G401 (cell line): ENCODE results near the gene ASAP2. TPM values are rescaled to one million over a fixed set of nuclear protein-coding genes. Genes with fewer than 3 reads are reported as not detected.

Source experiments
- DNase-seq: peaks from one replicate; pipeline ENCODE4 v3.0.0-alpha.2; 2015; ENCODE audit warnings: low spot score
- in situ Hi-C: cut with HindIII; loops from 2 replicates; pipeline ENCODE4 v1.10.0; 2016; ENCODE audit warnings: low sequenced_read_pairs, mixed read lengths
- total RNA-seq: library from RNA; depleted of rRNA; stranded (reverse); fragments of >200 nt; shearing (Covaris generic); gene quantifications from 2 replicates; pipeline ENCODE4 v1.2.3, GENCODE V29; 2014

Gene ASAP2
- total RNA-seq, 1 experiment from 2014 or later, result 7.1 TPM

- in situ Hi-C loops, result no loop called here
- DNase-seq, result no peak
These were observed 122.9 kb downstream of the ASAP2 start for GRCh38 chr2:9329497-9329896.

GRCh38 chr2:9330612-9331270 is 124.1 kb downstream of the ASAP2 start:
- DNase-seq, result no peak
- in situ Hi-C loops, result no loop called here

- in situ Hi-C loops, result no loop called here
- DNase-seq, result no peak
These were observed 125.1 kb downstream of the ASAP2 start for GRCh38 chr2:9331704-9332103.

- in situ Hi-C loops, result no loop called here
- DNase-seq, result peak; percentile 72
These were observed 125.7 kb downstream of the ASAP2 start for GRCh38 chr2:9332136-9332852.

- DNase-seq, result no peak
- in situ Hi-C loops, result no loop called here
These were observed 126.2 kb downstream of the ASAP2 start for GRCh38 chr2:9332853-9333245.

GRCh38 chr2:9333591-9334171 is 127.1 kb downstream of the ASAP2 start:
- in situ Hi-C loops, result no loop called here

GRCh38 chr2:9334761-9335160 is 128.1 kb downstream of the ASAP2 start:
- DNase-seq, result no peak
- in situ Hi-C loops, result no loop called here

More at GRCh38 chr2:9333591-9334171, 127.1 kb downstream of the ASAP2 start:
- peak; percentile 64 for DNase-seq

- no peak for DNase-seq
- in situ Hi-C loops, result no loop called here
These were observed 128.8 kb downstream of the ASAP2 start for GRCh38 chr2:9335322-9335832.

GRCh38 chr2:9336241-9336575 is 129.6 kb downstream of the ASAP2 start:
- DNase-seq, result peak; percentile 52
- in situ Hi-C loops, result no loop called here

GRCh38 chr2:9336576-9337314 is 130.1 kb downstream of the ASAP2 start:
- DNase-seq, result peak; percentile 65
- in situ Hi-C loops, result no loop called here

- in situ Hi-C loops, result no loop called here
- peak; percentile 34 for DNase-seq
These were observed 131.3 kb downstream of the ASAP2 start for GRCh38 chr2:9337901-9338300.

GRCh38 chr2:9341337-9341887 is 134.8 kb downstream of the ASAP2 start:
- in situ Hi-C loops, result no loop called here
- DNase-seq, result no peak

GRCh38 chr2:9342659-9343058 is 136.0 kb downstream of the ASAP2 start:
- in situ Hi-C loops, result no loop called here
- DNase-seq, result no peak

GRCh38 chr2:9343524-9343923 is 136.9 kb downstream of the ASAP2 start:
- in situ Hi-C loops, result no loop called here
- no peak for DNase-seq

GRCh38 chr2:9344434-9344833 is 137.8 kb downstream of the ASAP2 start:
- no peak for DNase-seq
- in situ Hi-C loops, result no loop called here

GRCh38 chr2:9345343-9345742 is 138.7 kb downstream of the ASAP2 start:
- no peak for DNase-seq
- in situ Hi-C loops, result no loop called here

- in situ Hi-C loops, result no loop called here
- no peak for DNase-seq
These were observed 139.4 kb downstream of the ASAP2 start for GRCh38 chr2:9345997-9346396.

GRCh38 chr2:9346885-9347284 is 140.3 kb downstream of the ASAP2 start:
- in situ Hi-C loops, result no loop called here
- DNase-seq, result no peak

- peak; percentile 50 for DNase-seq
- in situ Hi-C loops, result no loop called here
These were observed 140.8 kb downstream of the ASAP2 start for GRCh38 chr2:9347411-9347881.
